Measurements from ENCODE around the gene CCDC71.
A peak's percentile ranks its signal among the peaks of the same experiment; 100 is the strongest.

CCDC71 gene

GRCh38 chr3:49131576-49131975, 34.6 kb downstream of the CCDC71 start:
- no peak for DNase-seq (ENCODE audit: low read depth in 2 of 2)

- DNase-seq (ENCODE audit: low read depth in 2 of 2): no peak
Observed at GRCh38 chr3:49131040-49131439, 35.1 kb downstream of the CCDC71 start.

GRCh38 chr3:49124991-49125670, 41.0 kb downstream of the CCDC71 start:
- DNase-seq (ENCODE audit: low read depth in 2 of 2): no peak

- no peak for DNase-seq (ENCODE audit: low read depth in 2 of 2)
Observed at GRCh38 chr3:49124203-49124602, 41.9 kb downstream of the CCDC71 start.

GRCh38 chr3:49123687-49124086, 42.4 kb downstream of the CCDC71 start:
- DNase-seq (ENCODE audit: low read depth in 2 of 2): no peak

- no peak for DNase-seq (ENCODE audit: low read depth in 2 of 2)
Observed at GRCh38 chr3:49122886-49123545, 43.1 kb downstream of the CCDC71 start.

GRCh38 chr3:49122451-49122850, 43.7 kb downstream of the CCDC71 start:
- DNase-seq (ENCODE audit: low read depth in 2 of 2): no peak

GRCh38 chr3:49122022-49122421, 44.1 kb downstream of the CCDC71 start:
- DNase-seq (ENCODE audit: low read depth in 2 of 2): no peak

GRCh38 chr3:49121132-49121736, 44.9 kb downstream of the CCDC71 start:
- no peak for DNase-seq (ENCODE audit: low read depth in 2 of 2)

GRCh38 chr3:49120438-49121131, 45.5 kb downstream of the CCDC71 start, which contains the start of gene USP19:
TSS of gene USP19 (minus strand) at chr3:49120823. CDS start at chr3:49119145, 1,678 bp downstream.
- peak; percentile 90 to 93 for DNase-seq (ENCODE audit: low read depth in 2 of 2)

GRCh38 chr3:49120096-49120437, 46.1 kb downstream of the CCDC71 start:
- DNase-seq (ENCODE audit: low read depth in 2 of 2): no peak

GRCh38 chr3:49119439-49119838, 46.7 kb downstream of the CCDC71 start:
- DNase-seq (ENCODE audit: low read depth in 2 of 2): no peak

- no peak for DNase-seq (ENCODE audit: low read depth in 2 of 2)
Observed at GRCh38 chr3:49119036-49119435, 47.1 kb downstream of the CCDC71 start.

Measured in stimulated activated CD4-positive, alpha-beta T cell treated with anti-CD3 and anti-CD28 coated beads, Interleukin-4, amount 100 ng/mL, for 48 hours (primary cell).